ENCODE measurements around the gene CAMK1D. TPM values are rescaled to one million over a fixed set of nuclear protein-coding genes. Genes with fewer than 3 reads are reported as not detected.

Gene CAMK1D
- total RNA-seq, 1 experiment from 2014 or later: 6.3 TPM

DNA sequence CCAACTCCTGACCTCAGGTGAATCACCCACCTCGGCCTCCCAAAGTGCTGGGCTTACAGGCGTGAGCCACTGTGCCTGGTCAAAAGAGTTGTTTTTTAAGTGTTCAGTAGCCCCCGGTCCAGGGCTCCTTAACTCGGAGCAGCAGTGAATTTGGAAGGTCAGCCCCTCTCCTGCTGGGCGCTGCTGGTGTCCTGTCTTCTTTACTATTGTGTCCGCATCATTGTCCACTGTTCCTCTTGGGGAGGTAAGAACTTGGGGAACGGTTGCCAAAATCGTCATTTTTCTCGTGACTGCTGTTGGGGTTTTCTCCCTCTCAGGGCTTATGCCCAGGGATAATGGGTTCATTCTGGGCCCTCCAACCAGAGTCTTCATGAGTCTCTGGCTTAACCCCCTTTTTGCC is 46.7 kb downstream of the CAMK1D start:
- peaks cover 21 to 25% of the 10 kb centered on the region in 2 experiments for H3K4me1 Mint-ChIP-seq
- H2BK15ac ChIP-seq (ENCODE audit: low read depth, low read length): no peak overlapping the region

More for the DNA sequence above, 46.7 kb downstream of the CAMK1D start:
- Histone ChIP-seq H3K27ac (ENCODE audit: insufficient read length, low read depth, low read length) (no peak overlapping the region), H4K20me1 (ENCODE audit: control insufficient read depth, insufficient read depth, insufficient read length) (no peaks in the 10 kb centered on the region), H2BK5ac (ENCODE audit: insufficient read length, low read length) (no peak overlapping the region), H3K4me1 (ENCODE audit: insufficient read depth, low read length) (0 out of 2 replicates have a peak, but pooled peaks cover 4% of the 10 kb centered on the region), H3K56ac (ENCODE audit: insufficient read length, low read depth, low read length) (no peak overlapping the region), H2BK120ac (ENCODE audit: low read depth, low read length, poor library complexity, severe bottlenecking) (no peak overlapping the region), H4K8ac (replicated peaks; ENCODE audit: insufficient read length, low read depth, low read length) (no peak overlapping the region), H3K18ac (ENCODE audit: insufficient read length, low read depth, low read length) (no peak overlapping the region), H3K4me2 (ENCODE audit: insufficient read depth, insufficient read length, low read length) (no peak overlapping the region), H3K79me1 (ENCODE audit: insufficient read depth, low read depth, low read length, poor library complexity, severe bottlenecking) (no peaks in the 10 kb centered on the region), H3T11ph (ENCODE audit: low read length) (no peak overlapping the region), H3K79me2 (ENCODE audit: insufficient read depth, low read length) (0 out of 2 replicates have a peak, but pooled peaks cover 1% of the 10 kb centered on the region), H3K23ac (ENCODE audit: insufficient read length, low read depth, low read length) (no peak overlapping the region), H2BK12ac (ENCODE audit: insufficient read length, low read depth, low read length) (no peak overlapping the region), H2BK20ac (ENCODE audit: low read depth, low read length, poor library complexity, severe bottlenecking) (no peak overlapping the region), H3K23me2 (ENCODE audit: insufficient read length, low read depth, low read length, poor library complexity, severe bottlenecking) (no peaks in the 10 kb centered on the region), H3K27me3 (ENCODE audit: insufficient read depth, low read length) (no peaks in the 10 kb centered on the region), H3K9me3 (ENCODE audit: control insufficient read depth, low read depth, low read length) (no peaks in the 10 kb centered on the region), H4K5ac (ENCODE audit: insufficient read length, low read depth, low read length) (no peak overlapping the region), H3K14ac (ENCODE audit: insufficient read depth, low read length) (no peak overlapping the region), H3K9ac (ENCODE audit: extremely low read depth, insufficient read length, low read length) (no peak overlapping the region), H3K4ac (ENCODE audit: low read depth, low read length) (no peak overlapping the region), H2AK5ac (ENCODE audit: insufficient read length, low read length) (no peak overlapping the region), H4K91ac (ENCODE audit: insufficient read length, low read depth, low read length) (no peak overlapping the region), H2AFZ (ENCODE audit: low read length) (no peak overlapping the region)
- TF ChIP-seq, protein P1, sequence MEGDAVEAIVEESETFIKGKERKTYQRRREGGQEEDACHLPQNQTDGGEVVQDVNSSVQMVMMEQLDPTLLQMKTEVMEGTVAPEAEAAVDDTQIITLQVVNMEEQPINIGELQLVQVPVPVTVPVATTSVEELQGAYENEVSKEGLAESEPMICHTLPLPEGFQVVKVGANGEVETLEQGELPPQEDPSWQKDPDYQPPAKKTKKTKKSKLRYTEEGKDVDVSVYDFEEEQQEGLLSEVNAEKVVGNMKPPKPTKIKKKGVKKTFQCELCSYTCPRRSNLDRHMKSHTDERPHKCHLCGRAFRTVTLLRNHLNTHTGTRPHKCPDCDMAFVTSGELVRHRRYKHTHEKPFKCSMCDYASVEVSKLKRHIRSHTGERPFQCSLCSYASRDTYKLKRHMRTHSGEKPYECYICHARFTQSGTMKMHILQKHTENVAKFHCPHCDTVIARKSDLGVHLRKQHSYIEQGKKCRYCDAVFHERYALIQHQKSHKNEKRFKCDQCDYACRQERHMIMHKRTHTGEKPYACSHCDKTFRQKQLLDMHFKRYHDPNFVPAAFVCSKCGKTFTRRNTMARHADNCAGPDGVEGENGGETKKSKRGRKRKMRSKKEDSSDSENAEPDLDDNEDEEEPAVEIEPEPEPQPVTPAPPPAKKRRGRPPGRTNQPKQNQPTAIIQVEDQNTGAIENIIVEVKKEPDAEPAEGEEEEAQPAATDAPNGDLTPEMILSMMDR (conservative IDR thresholded peaks at IDR 0.05): no peak
- no peaks in the 10 kb centered on the region for H3K27me3 Mint-ChIP-seq (ENCODE audit: low read depth)
- no peak overlapping the region for H3K27ac Mint-ChIP-seq
- H3K9me3 Mint-ChIP-seq: no peaks in the 10 kb centered on the region
- no peak for DNase-seq
- no peaks in the 10 kb centered on the region for H3K36me3 Mint-ChIP-seq (ENCODE audit: insufficient read depth in 1 of 3, low read depth in 3 of 3)
- no peak overlapping the region; a peak in 1 of 5 replicates for H3K4me3 Mint-ChIP-seq
- WGBS (ENCODE audit: extremely low coverage, insufficient read length, low lambda C conversion rate): no CpG with 5 or more reads among the region's 9 CpGs

Data from H9 (cell line).